Spinal cord (tissue), 10 donors: ENCODE results near the gene PAFAH2. TPM values are rescaled to one million over a fixed set of nuclear protein-coding genes. Genes with fewer than 3 reads are reported as not detected.
A peak's percentile ranks its signal among the peaks of the same experiment; 100 is the strongest.

Experiments
- DNase-seq, 6 donors: peaks; one replicate each; pipeline versions ENCODE4 v3.0.0 to v3.0.0-alpha.2; 2013 to 2015; ENCODE audit warnings: low spot score in 6 of 6, low read depth in 4 of 6
- H3K27ac ChIP-seq: one replicate; pipeline ENCODE4 v1.5.1; 2013; ENCODE audit warnings: low read depth, low read length, control low read depth
- H3K27me3 ChIP-seq: one replicate; pipeline ENCODE4 v1.6.1; 2013; ENCODE audit warnings: low read length; ENCODE audit not compliant: control insufficient read depth, insufficient read depth
- H3K36me3 ChIP-seq: one replicate; pipeline ENCODE4 v1.6.1; 2013; ENCODE audit warnings: low read length; ENCODE audit not compliant: control insufficient read depth, insufficient read depth
- H3K4me1 ChIP-seq: one replicate; pipeline ENCODE4 v1.6.1; 2013; ENCODE audit warnings: low read length; ENCODE audit not compliant: control insufficient read depth, insufficient read depth
- H3K4me3 ChIP-seq: one replicate; pipeline ENCODE4 v1.5.1; 2013; ENCODE audit warnings: low read depth, low read length, control low read depth
- H3K9me3 ChIP-seq: one replicate; pipeline ENCODE4 v1.6.1; 2013; ENCODE audit warnings: low read length; ENCODE audit not compliant: control insufficient read depth, insufficient read depth
- WGBS: methylation state at CpG from one replicate; pipeline ENCODE4 v1.1.5; 2013; ENCODE audit warnings: missing lambda C conversion rate; ENCODE audit not compliant: insufficient coverage; 5-methylcytosine and 5-hydroxymethylcytosine counted together
- polyA plus RNA-seq, 2 donors: library from polyadenylated mRNA; unstranded; fragments of 120-200 nt; gene quantifications; one replicate each; pipeline ENCODE4 v1.2.1, GENCODE V29; 2013; ENCODE audit not compliant: insufficient read length in 2 of 2
- total RNA-seq, 2 donors: library from RNA; depleted of rRNA in 1 of 2; stranded (reverse); fragments of 120-200 nt in 1 of 2; fragments of >200 nt in 1 of 2; gene quantifications; one replicate each; pipeline versions ENCODE4 v1.2.3 to v1.2.4, GENCODE V29; 2013 to 2014
- donor health status: healthy.

The PAFAH2 gene
- total and polyA plus RNA-seq, 4 donors, result 6.6 to 11.1 (median 8.1) TPM

DNA sequence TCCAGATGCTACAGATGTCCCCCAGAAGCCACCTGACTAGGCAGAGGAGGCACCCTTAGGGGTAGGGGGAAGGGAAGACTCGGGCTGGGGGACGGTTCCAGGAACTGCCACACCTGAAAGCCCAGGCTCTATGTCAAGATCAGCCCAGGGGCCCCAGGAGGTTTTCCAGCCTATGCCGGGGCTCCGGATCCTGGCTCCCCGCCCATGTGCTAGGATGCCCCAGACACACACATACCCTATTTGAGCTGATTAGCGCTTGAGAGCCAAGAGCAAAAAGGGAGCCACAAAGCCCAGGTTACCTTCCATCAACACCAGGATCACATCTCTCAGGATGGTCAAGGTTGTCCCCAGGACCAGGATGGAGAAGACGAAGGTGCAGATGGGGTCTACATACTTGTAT is 43.5 kb upstream of the PAFAH2 start:
- no peaks in the 10 kb centered on the region for H3K9me3 ChIP-seq
- DNase-seq, result no peak
- 91% methylated on average over 6 of the region's 7 CpGs for WGBS
- peaks cover 17% of the 10 kb centered on the region for H3K4me1 ChIP-seq
- H3K27ac ChIP-seq, result no peak overlapping the region
- H3K36me3 ChIP-seq, result no peaks in the 10 kb centered on the region
- H3K4me3 ChIP-seq, result no peak overlapping the region
- peaks cover 27% of the 10 kb centered on the region for H3K27me3 ChIP-seq

DNA sequence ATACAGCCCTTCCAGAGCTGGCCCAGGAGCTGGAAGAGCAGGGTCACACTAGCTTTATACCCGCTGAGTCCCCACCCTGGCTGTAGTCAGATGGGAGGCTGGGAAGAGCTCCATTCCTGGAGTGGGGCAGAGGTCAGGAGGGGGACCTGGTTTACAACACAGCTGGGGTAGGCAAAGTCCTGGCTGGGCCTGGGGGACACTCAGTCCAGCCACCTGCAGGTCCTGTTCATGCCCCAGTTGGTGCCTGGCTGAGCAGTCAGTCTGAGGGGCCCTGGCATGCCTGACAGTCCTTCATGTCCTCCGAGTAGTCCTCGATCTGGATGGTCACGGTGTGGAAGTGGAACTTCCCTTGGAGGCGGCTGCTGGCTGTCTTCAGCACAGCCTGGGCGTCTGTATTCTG is 41.0 kb upstream of the PAFAH2 start:
- WGBS, result 82% methylated on average over 6 of the region's 6 CpGs
- H3K4me3 ChIP-seq, result no peak overlapping the region
- H3K4me1 ChIP-seq, result peaks cover 25% of the 10 kb centered on the region
- DNase-seq, result no peak
- peaks cover 5% of the 10 kb centered on the region for H3K27me3 ChIP-seq
- H3K9me3 ChIP-seq, result no peaks in the 10 kb centered on the region
- no peak overlapping the region for H3K27ac ChIP-seq
- no peaks in the 10 kb centered on the region for H3K36me3 ChIP-seq

DNA sequence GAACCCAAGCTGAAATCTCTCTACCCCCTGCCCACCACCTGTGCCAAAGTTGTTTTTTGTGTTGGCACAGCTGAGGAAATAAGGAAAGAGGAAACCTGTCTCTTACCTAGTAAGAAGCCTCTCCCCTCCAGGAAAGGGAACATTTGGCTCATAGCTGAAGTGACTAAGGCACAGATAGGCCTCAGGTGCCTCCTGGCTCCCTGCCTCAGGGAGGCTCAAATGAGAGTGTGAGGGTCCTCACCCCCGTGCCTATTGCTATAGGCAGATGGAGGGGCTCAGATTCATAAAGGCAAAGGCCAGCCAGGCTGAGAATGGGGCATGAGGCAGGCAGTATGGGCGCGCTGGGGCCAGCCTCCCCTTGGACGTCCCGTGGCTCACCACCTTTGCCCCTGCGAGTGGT is 40.6 kb upstream of the PAFAH2 start:
- no peak for DNase-seq
- H3K4me1 ChIP-seq, result peaks cover 25% of the 10 kb centered on the region
- no peak overlapping the region for H3K4me3 ChIP-seq
- peaks cover under 1% of the 10 kb centered on the region for H3K27me3 ChIP-seq
- no peaks in the 10 kb centered on the region for H3K9me3 ChIP-seq
- H3K36me3 ChIP-seq, result no peaks in the 10 kb centered on the region
- WGBS, result 87% methylated on average over 6 of the region's 6 CpGs
- H3K27ac ChIP-seq, result no peak overlapping the region

DNA sequence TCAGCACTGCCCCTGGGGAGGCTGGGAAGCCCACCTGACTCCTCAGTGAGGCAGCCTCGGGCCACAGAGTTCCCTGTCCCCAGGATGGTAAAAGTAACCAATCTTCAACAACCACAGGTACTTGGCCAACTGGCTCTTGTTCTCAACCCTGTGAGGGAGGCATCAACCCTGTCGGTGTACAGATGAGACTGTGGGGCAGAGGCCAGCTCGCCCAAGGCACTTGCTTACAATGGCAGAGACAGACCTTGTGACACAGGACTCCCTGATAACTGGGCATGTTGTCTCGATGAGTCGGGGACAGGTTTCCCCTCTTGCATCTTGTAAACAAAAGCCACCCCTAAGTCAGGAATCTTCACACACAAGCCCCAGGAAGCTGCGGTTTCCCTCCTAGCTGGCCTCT is 40.0 kb upstream of the PAFAH2 start:
- H3K36me3 ChIP-seq, result no peaks in the 10 kb centered on the region
- peaks cover 25% of the 10 kb centered on the region for H3K4me1 ChIP-seq
- H3K9me3 ChIP-seq, result no peaks in the 10 kb centered on the region
- no peak overlapping the region for H3K4me3 ChIP-seq
- H3K27ac ChIP-seq, result no peak overlapping the region
- no peak for DNase-seq
- WGBS, result 81% methylated on average over 6 of the region's 6 CpGs
- H3K27me3 ChIP-seq, result no peaks in the 10 kb centered on the region

DNA sequence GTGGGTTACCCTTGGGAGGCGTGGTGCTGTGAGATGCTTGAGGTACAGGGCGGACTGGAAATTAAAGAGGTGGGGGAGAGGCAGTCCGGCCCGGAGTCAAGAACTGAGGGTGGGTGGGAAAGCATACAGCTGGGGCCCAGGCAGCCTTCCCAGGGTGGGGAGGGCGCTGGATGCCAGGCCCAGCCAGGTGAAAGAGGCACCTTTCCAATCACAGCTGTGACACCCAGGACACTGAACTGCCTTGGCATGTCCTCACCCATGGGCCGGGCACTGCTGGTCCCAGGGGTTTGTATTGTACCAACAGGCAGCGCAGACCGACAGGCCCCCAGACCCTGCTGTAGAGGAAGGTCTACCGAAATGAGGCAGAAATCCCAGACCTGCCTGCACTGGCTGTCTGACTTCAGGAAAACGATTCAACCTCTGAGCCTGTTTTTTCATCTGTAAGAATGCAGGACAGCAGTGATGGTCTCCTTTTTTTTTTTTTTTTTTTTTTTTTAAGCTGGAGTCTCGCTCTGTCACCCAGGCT is 39.0 kb upstream of the PAFAH2 start:
- no peak for DNase-seq
- H3K9me3 ChIP-seq, result no peaks in the 10 kb centered on the region
- no peaks in the 10 kb centered on the region for H3K27me3 ChIP-seq
- peaks cover 25% of the 10 kb centered on the region for H3K4me1 ChIP-seq
- no peak overlapping the region for H3K27ac ChIP-seq
- WGBS, result 91% methylated on average over 8 of the region's 11 CpGs
- no peaks in the 10 kb centered on the region for H3K36me3 ChIP-seq
- no peak overlapping the region for H3K4me3 ChIP-seq

DNA sequence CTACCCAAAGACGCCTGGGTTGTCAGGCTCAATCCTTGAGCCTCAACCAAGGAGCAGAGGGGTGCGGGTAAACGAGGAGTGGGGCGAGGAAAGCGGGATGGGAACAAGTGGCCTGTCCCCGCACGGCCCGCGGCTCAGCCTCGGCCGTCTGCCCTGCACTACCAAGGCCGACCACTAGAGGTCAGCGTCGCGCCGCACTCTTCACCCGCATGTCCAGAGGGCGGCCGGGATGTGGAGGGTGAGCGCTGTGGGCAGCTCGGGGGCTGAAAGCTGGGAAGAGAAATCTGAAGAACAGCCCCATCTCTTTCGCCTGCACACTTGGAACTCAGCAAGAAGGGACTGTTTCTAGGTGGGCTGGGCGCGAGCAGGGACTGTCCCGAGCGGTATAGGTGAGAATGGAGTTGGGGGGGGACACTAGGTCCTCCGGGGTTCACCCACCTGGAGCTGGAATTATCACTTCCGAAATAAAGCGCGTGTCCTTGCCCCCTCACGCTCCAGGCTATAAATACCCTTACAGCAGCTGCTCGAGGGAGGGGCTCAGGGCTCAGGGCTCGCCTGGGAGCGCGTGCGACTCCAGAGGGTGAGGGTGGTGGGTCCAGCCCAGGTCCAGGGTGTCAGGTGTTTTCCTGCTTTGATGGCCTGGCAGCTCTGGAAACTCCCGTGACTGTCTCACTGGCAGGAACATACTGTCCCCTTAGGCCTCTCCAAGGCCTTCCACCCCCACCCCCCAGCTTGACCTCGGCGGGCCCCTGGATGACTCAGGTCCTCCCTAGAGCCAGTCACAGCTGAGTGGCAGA is 38.3 kb upstream of the PAFAH2 start:
- peak overlapping the region; percentile 90 for H3K27ac ChIP-seq
- 11% methylated on average over 32 of the region's 39 CpGs for WGBS

DNA sequence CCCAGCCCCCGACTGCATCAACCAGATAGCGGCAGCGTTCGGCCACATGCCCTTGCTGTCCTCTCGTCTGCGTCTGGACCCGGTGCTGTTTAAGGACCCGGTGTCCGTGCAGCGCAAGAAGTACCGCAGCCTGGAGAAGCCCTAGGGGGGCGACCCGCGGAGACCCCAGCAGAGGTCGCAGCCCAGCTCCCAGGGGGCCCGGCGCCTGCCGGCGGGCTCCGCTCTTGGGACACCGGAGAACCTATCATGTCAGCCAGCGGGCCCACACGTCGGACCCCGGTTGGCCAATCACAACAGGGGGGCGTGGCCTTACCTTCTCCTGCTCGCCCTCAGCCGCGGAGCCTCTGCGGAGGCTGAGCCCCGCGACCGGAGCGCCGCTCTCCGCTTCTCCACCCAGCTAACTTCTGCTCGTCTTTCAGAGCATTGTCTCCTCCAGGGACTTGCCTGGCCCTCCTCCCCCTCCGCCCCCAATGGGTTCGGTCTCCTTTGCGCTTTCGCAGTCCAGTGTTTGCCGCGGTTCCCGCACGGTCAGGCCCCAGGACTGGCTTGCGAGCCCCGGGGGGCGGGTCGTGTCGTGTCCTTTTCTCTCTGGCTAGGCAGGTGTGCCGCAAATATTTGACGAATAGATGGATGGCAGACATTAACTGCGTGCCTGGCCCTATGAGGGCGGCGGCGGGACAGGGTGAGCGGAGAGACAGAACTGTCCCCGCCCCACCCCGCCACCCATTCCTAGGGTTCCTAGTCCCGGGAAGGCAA is 37.5 kb upstream of the PAFAH2 start:
- Histone ChIP-seq H3K9me3 (no peaks in the 10 kb centered on the region), H3K4me3 (peak overlapping the region; percentile 96), H3K4me1 (peaks cover 25% of the 10 kb centered on the region), H3K27me3 (no peaks in the 10 kb centered on the region), H3K36me3 (peaks cover 10% of the 10 kb centered on the region), H3K27ac (peak overlapping the region; percentile 90)
- WGBS, result 0% methylated on average over 59 of the region's 60 CpGs
- DNase-seq, result peak; percentile 73 to 98 (median 86)

More for the DNA sequence above, 38.3 kb upstream of the PAFAH2 start:
- H3K9me3 ChIP-seq, result no peaks in the 10 kb centered on the region
- peak in 5 of 6 donors; percentile 48 to 90 (median 73) for DNase-seq
- peaks cover 25% of the 10 kb centered on the region for H3K4me1 ChIP-seq
- peaks cover 3% of the 10 kb centered on the region for H3K36me3 ChIP-seq
- H3K4me3 ChIP-seq, result peak overlapping the region; percentile 96
- no peaks in the 10 kb centered on the region for H3K27me3 ChIP-seq

DNA sequence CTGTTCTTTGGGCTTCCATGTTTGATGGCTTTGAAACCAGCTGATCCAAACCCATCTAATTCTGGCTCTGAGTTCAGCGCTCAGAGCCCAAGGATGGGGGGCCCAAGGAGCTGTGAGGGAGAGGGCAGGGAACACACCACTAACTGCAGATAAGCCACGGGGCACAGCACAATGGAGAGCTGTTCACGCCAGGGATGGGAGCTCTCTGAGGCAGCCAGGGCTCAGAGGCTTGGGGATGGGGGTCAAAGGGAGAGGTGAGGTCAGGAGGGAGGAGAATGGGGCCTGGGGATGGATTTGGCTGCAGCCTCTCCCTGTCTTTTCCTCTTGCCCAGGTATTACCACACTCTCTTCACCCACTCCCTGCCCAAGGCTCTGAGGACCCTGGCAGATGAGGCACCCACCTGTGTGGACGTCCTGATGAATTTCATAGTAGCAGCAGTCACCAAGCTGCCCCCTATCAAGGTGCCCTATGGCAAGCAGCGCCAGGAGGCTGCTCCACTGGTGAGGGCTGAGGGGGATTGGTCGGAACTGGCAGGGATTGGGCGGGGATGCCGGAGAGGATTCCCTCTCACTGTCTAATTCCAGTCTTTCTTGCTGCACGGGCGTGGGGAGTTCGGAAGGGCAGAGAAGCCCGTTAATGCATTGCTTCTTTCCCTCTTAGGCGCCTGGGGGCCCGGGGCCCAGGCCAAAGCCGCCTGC is 36.8 kb upstream of the PAFAH2 start:
- Histone ChIP-seq H3K9me3 (no peaks in the 10 kb centered on the region), H3K4me1 (peaks cover 25% of the 10 kb centered on the region), H3K27me3 (no peaks in the 10 kb centered on the region), H3K27ac (peak overlapping the region; percentile 90), H3K4me3 (peak overlapping the region; percentile 96), H3K36me3 (peaks cover 12% of the 10 kb centered on the region)
- WGBS, result 16% methylated on average over 15 of the region's 15 CpGs
- DNase-seq, result no peak

DNA sequence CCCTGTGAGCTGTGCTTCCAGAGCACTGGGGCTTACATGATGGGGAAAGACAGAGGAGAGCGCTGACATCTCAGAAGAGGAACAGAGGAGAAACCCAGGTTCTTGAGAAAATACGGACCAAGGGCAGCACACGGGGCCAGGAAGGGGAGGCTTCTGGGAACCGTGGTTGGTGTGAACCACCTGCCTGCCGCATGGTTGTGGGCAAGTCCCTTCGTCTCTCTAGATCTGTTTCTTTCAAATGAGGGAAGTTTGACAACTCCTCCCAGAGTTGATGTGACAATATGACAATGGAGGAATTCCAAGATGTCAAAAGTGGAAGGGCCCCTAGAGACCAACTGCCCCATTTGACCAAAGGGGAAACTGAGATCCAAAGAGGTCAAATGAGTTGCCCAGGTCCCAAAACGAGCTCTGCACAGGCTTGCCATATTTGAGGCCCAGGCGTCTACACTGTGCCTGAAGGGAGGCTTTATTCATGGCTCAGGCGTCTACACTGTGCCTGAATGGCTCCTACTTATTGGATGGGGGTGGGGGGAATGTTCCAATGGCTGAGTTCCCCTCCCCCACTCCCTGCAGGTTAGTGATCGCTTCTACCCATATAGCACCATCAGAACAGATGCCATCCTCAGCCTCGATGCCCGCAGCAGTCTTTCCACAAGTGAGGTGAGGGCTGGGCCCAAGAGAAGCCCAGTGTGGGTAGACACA is 34.9 kb upstream of the PAFAH2 start:
- no peak for DNase-seq
- H3K27me3 ChIP-seq, result no peaks in the 10 kb centered on the region
- H3K36me3 ChIP-seq, result peaks cover 14% of the 10 kb centered on the region
- H3K4me3 ChIP-seq, result no peak overlapping the region
- H3K27ac ChIP-seq, result no peak overlapping the region
- peaks cover 43% of the 10 kb centered on the region for H3K4me1 ChIP-seq
- no peaks in the 10 kb centered on the region for H3K9me3 ChIP-seq
- WGBS, result 91% methylated on average over 11 of the region's 12 CpGs
